SK-N-MC (cell line): ENCODE data around the gene EFEMP2.

Experiments
- EZH2 ChIP-seq: fragments of 200-600 bp; sonication (generic); IDR thresholded peaks from one replicate; pipeline ENCODE4 v1.6.1; 2017; ENCODE audit warnings: antibody characterized with exemption
- FOXP2 ChIP-seq: optimal IDR thresholded peaks from 2 replicates; pipeline ENCODE3; 2011; ENCODE audit warnings: mild to moderate bottlenecking, moderate library complexity; ENCODE audit not compliant: insufficient read depth; ENCODE audit errors: extremely low read length, control extremely low read depth
- POLR2AphosphoS5 ChIP-seq: IDR thresholded peaks from 2 replicates; pipeline ENCODE4 v1.6.1; 2012; ENCODE audit warnings: mild to moderate bottlenecking, low read depth, low read length, borderline replicate concordance

DNA sequence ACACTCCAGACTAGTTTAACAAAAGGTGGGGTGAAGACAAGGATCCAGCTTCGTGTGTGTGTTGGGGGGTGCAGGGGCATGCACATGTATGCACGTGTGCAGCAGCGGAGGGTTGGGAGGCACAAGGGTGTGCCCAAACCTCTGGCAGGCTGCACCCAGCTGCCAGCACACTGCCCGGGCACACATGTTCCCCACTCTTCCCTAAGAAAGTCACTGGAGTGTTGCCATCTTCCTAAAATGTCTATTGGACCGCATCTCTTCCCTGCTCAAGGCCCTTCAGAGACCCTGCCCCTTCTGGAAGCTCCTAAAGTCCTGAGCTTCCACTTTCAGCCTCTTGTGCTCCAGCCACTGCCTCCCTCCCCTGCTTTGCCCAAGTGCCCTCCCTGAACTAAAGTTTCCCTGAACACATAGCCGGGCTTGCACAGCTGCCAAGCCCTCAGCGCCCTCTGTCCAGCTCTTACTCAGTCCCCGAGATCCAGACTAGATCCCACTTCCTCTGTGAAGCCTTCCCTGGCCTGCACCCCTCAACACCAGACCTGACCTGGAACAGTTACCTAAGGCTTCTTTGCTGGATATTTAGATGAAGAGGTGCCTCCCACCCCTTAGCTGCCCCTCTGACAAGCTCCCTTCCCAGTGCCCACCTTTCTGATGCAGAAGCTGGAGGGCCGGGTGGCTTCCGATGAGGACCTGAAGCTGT, 20.6 kb downstream of the EFEMP2 start:
- TF ChIP-seq POLR2AphosphoS5 (no peak; the same call in 1 of the 2 replicates), EZH2 (no peak), FOXP2 (no peak)
